ENCODE data around the gene SUPT3H. TPM values are rescaled to one million over a fixed set of nuclear protein-coding genes. Genes with fewer than 3 reads are reported as not detected.

The SUPT3H gene
- total and polyA plus RNA-seq, 12 donors, result 2.1 to 6.2 (median 3.5) TPM

DNA sequence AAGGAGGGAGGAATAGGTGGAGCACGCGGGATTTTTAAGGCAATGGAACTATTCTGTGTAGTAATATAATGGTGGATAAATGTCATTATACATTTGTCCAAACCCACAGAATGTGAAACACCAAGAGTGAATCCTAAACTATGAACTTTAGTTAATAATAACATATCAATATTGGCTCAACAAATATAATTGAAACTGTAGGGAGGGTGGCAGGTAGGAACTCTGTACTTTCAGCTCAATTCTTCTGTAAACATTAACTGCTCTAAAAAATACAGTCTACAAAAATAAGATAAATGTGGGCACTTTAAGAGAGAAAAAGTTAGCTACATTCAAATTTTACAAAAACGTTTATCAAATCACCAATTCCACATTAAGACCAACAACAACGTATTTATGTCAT is 186.3 kb downstream of the SUPT3H start:
- TF ChIP-seq, protein P1, sequence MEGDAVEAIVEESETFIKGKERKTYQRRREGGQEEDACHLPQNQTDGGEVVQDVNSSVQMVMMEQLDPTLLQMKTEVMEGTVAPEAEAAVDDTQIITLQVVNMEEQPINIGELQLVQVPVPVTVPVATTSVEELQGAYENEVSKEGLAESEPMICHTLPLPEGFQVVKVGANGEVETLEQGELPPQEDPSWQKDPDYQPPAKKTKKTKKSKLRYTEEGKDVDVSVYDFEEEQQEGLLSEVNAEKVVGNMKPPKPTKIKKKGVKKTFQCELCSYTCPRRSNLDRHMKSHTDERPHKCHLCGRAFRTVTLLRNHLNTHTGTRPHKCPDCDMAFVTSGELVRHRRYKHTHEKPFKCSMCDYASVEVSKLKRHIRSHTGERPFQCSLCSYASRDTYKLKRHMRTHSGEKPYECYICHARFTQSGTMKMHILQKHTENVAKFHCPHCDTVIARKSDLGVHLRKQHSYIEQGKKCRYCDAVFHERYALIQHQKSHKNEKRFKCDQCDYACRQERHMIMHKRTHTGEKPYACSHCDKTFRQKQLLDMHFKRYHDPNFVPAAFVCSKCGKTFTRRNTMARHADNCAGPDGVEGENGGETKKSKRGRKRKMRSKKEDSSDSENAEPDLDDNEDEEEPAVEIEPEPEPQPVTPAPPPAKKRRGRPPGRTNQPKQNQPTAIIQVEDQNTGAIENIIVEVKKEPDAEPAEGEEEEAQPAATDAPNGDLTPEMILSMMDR (IDR thresholded peaks at IDR 0.05), result no peak
- Histone ChIP-seq H3K27ac (no peak overlapping the region), H3K9me3 (no peaks in the 10 kb centered on the region), H3K4me3 (no peak overlapping the region), H3K4me1 (no peaks in the 10 kb centered on the region), H3K27me3 (no peaks in the 10 kb centered on the region), H3K36me3 (no peaks in the 10 kb centered on the region)
- WGBS, 2 donors, result 64 to 94% methylated on average over 4 of the region's 4 CpGs
- DNase-seq (no peak), ATAC-seq (no peak)
- intact Hi-C loops (cut with DNase I), result no loop called here

- 97% methylated on average over 2 of the region's 2 CpGs for WGBS, 2 donors
- intact Hi-C loops (cut with DNase I), result no loop called here
- H3K9me3 ChIP-seq, result no peaks in the 10 kb centered on the region
- no peak overlapping the region for H3K4me3 ChIP-seq
- TF ChIP-seq, protein P1 (IDR thresholded peaks at IDR 0.05), result no peak
- DNase-seq, result no peak
- no peaks in the 10 kb centered on the region for H3K36me3 ChIP-seq
- no peak overlapping the region for H3K27ac ChIP-seq
- H3K4me1 ChIP-seq, result no peaks in the 10 kb centered on the region
- no peaks in the 10 kb centered on the region for H3K27me3 ChIP-seq
- no peak for ATAC-seq
These were observed 189.9 kb downstream of the SUPT3H start for GRCh38 chr6:45187836-45188235.

DNA sequence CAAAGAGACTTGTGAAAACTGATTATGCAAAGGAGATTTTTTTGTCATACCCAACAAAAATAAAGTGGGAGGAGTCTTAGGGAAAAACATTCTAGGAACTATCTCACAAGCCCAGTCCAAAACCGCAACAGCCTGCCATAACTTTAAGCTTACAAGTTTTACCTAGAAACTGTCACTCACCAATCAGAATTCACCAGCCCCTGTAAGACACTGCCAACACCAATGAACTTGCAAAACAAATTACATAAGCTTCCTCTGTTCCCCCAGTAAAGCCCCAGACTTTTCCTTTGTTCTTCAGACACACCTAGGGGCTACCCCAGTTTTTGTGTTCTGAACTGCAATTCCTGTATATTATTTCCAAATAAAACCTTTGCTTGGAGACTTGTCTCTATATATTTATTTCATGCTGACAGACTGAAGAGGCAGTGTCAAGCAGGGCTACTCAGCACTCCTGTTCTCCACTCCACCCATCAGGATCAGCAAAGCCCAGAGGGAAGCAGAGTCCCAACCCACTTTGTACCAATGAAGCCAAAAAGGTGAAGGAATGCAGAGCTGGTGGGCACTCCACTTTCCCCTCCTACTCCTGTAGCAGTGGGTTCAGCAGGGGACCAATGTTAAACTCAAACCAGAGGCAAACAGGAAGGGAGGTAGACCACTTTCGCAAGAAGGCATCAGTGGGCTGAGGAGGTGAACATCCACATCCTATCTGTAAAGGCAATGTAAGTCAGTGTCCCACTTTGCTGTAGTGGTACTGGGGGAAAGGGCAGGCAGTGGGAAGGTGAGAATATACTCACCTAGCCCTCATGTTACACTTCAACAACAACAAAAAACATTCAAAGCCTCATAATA is 192.1 kb downstream of the SUPT3H start:
- intact Hi-C loops (cut with DNase I), result no loop called here
- H3K9me3 ChIP-seq, result no peaks in the 10 kb centered on the region
- no peaks in the 10 kb centered on the region for H3K4me1 ChIP-seq
- DNase-seq, result no peak
- no peak for ATAC-seq
- no peaks in the 10 kb centered on the region for H3K36me3 ChIP-seq
- WGBS, 2 donors, result 81% methylated on average over 2 of the region's 2 CpGs
- no peak overlapping the region for H3K27ac ChIP-seq
- H3K4me3 ChIP-seq, result no peak overlapping the region
- no peaks in the 10 kb centered on the region for H3K27me3 ChIP-seq
- TF ChIP-seq, protein P1 (IDR thresholded peaks at IDR 0.05), result no peak

GRCh38 chr6:45184937-45185336 is 192.8 kb downstream of the SUPT3H start:
- H3K4me3 ChIP-seq, result no peak overlapping the region
- WGBS, 2 donors, result 83 to 85% methylated on average over 4 of the region's 4 CpGs
- intact Hi-C loops (cut with DNase I), result no loop called here
- no peak for ATAC-seq
- no peak for DNase-seq
- H3K27ac ChIP-seq, result no peak overlapping the region
- H3K27me3 ChIP-seq, result no peaks in the 10 kb centered on the region
- TF ChIP-seq, protein P1 (IDR thresholded peaks at IDR 0.05), result no peak
- no peaks in the 10 kb centered on the region for H3K36me3 ChIP-seq
- no peaks in the 10 kb centered on the region for H3K9me3 ChIP-seq
- no peaks in the 10 kb centered on the region for H3K4me1 ChIP-seq

All from heart right ventricle (tissue), 16 donors.